Osteocyte (in vitro differentiated cells): Measurements from ENCODE around the gene FRYL. TPM values are rescaled to one million over a fixed set of nuclear protein-coding genes. Genes with fewer than 3 reads are reported as not detected.

Experiments
- DNase-seq: peaks from one replicate; pipeline ENCODE4 v3.0.0; 2021; ENCODE audit warnings: mixed read lengths; ENCODE audit not compliant: unreplicated experiment; ENCODE audit errors: extremely low spot score
- H3K27ac Mint-ChIP-seq: one replicate; pipeline ENCODE4 v1.8.0; 2021; ENCODE audit warnings: mild to moderate bottlenecking, mixed read lengths; ENCODE audit not compliant: unreplicated experiment
- H3K27me3 Mint-ChIP-seq: one replicate; pipeline ENCODE4 v1.8.0; 2021; ENCODE audit warnings: mixed read lengths; ENCODE audit not compliant: unreplicated experiment
- H3K36me3 Mint-ChIP-seq: one replicate; pipeline ENCODE4 v1.8.0; 2021; ENCODE audit warnings: mixed read lengths; ENCODE audit not compliant: unreplicated experiment
- H3K4me1 Mint-ChIP-seq: one replicate; pipeline ENCODE4 v1.8.0; 2021; ENCODE audit warnings: mixed read lengths; ENCODE audit not compliant: unreplicated experiment
- H3K4me3 Mint-ChIP-seq: one replicate; pipeline ENCODE4 v1.8.0; 2021; ENCODE audit warnings: mild to moderate bottlenecking, moderate library complexity, mixed read lengths; ENCODE audit not compliant: unreplicated experiment
- H3K9me3 Mint-ChIP-seq: one replicate; pipeline ENCODE4 v1.8.0; 2021; ENCODE audit warnings: mixed read lengths; ENCODE audit not compliant: unreplicated experiment
- CTCF ChIP-seq: fragments of 200-600 bp; sonication (generic); IDR thresholded peaks from 2 replicates; pipeline ENCODE4 v1.5.0; 2021; ENCODE audit warnings: antibody characterized with exemption, mild to moderate bottlenecking, moderate library complexity
- total RNA-seq: library from RNA; stranded (reverse); gene quantifications from 2 replicates; pipeline ENCODE4 v1.2.1, GENCODE V29; 2021

FRYL gene
- total RNA-seq, 1 donor from 2014 or later: 61.9 TPM

DNA sequence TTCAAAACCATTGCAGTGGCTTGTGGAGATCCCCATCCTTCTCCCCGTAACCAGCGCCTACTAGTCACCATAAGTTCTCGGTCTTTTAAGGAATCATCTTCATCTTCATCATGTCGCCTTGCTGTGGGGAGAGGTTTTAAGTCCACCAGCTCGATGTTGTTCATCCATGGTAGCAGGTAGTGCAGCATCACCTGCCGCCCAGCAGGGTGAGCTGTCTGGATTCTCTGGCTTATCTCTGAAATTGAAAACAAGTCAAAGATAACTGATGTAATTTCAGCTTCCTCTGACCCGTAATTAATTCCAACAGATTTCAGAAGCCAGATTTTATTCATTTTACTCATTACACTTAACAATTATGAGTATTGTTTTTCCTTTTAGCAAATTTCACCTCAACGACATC, 222.6 kb downstream of the FRYL start:
- TF ChIP-seq CTCF: peak; percentile 23
- H3K9me3 Mint-ChIP-seq: no peaks in the 10 kb centered on the region
- DNase-seq: no peak
- no peaks in the 10 kb centered on the region for H3K4me1 Mint-ChIP-seq
- no peaks in the 10 kb centered on the region for H3K27me3 Mint-ChIP-seq
- H3K27ac Mint-ChIP-seq: no peak overlapping the region
- no peak overlapping the region for H3K4me3 Mint-ChIP-seq
- peaks cover 45% of the 10 kb centered on the region for H3K36me3 Mint-ChIP-seq

GRCh38 chr4:48556268-48556667, 223.8 kb downstream of the FRYL start:
- Mint-ChIP-seq H3K4me3 (no peak overlapping the region), H3K36me3 (peaks cover 46% of the 10 kb centered on the region)
- no peak for TF ChIP-seq CTCF

GRCh38 chr4:48554606-48555005, 225.5 kb downstream of the FRYL start:
- H3K27ac Mint-ChIP-seq: no peak overlapping the region
- H3K4me3 Mint-ChIP-seq: no peak overlapping the region
- DNase-seq: no peak
- H3K36me3 Mint-ChIP-seq: peaks cover 46% of the 10 kb centered on the region
- no peak for TF ChIP-seq CTCF
- H3K27me3 Mint-ChIP-seq: no peaks in the 10 kb centered on the region
- no peaks in the 10 kb centered on the region for H3K4me1 Mint-ChIP-seq
- H3K9me3 Mint-ChIP-seq: no peaks in the 10 kb centered on the region

More at GRCh38 chr4:48556268-48556667, 223.8 kb downstream of the FRYL start:
- Mint-ChIP-seq H3K4me1 (no peaks in the 10 kb centered on the region), H3K9me3 (no peaks in the 10 kb centered on the region), H3K27ac (no peak overlapping the region), H3K27me3 (no peaks in the 10 kb centered on the region)
- DNase-seq: no peak

DNA sequence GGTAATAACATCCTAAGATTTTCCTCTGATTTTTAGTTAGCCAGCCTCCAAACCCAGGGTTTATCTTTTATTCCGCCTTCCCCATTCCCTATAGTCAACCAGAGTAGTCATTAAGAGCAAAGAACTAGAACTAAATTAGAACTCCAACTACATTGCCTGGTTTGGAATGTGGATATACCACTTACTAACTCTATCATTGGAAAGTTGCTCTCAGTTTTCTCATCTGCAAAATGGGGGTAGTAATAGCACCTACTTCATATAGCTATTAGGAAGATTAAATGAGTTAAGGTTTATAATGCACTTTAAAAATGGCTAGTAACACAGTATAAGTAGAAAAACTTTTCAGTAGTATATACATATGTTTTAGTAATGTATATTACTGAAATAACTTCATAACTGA, 226.4 kb downstream of the FRYL start:
- TF ChIP-seq CTCF: no peak
- Mint-ChIP-seq H3K36me3 (peaks cover 41% of the 10 kb centered on the region), H3K27me3 (no peaks in the 10 kb centered on the region), H3K4me3 (no peak overlapping the region), H3K4me1 (no peaks in the 10 kb centered on the region), H3K9me3 (no peaks in the 10 kb centered on the region), H3K27ac (no peak overlapping the region)
- DNase-seq: no peak

GRCh38 chr4:48546336-48546735, 233.7 kb downstream of the FRYL start:
- H3K9me3 Mint-ChIP-seq: no peaks in the 10 kb centered on the region
- H3K36me3 Mint-ChIP-seq: peaks cover 39% of the 10 kb centered on the region
- H3K27ac Mint-ChIP-seq: no peak overlapping the region
- H3K27me3 Mint-ChIP-seq: no peaks in the 10 kb centered on the region
- peak; percentile 83 for TF ChIP-seq CTCF
- no peaks in the 10 kb centered on the region for H3K4me1 Mint-ChIP-seq
- no peak for DNase-seq
- no peak overlapping the region for H3K4me3 Mint-ChIP-seq
